HEK293 (cell line): Measurements from ENCODE around the gene MTMR12.

Source experiments
- ZNF366 ChIP-seq: fragments of 450-650 bp; formaldehyde crosslinking; conservative IDR thresholded peaks from 2 replicates; pipeline ENCODE4 v1.5.1; 2016; ENCODE audit warnings: missing biosample characterization, missing genetic modification characterization
- ZNF449 ChIP-seq: fragments of 450-650 bp; formaldehyde crosslinking; IDR thresholded peaks from 2 replicates; pipeline ENCODE4 v1.5.1; 2017; ENCODE audit warnings: missing biosample characterization, mild to moderate bottlenecking, missing genetic modification characterization, moderate library complexity
- ZNF837 ChIP-seq: fragments of 450-650 bp; formaldehyde crosslinking; IDR thresholded peaks from 2 replicates; pipeline ENCODE4 v1.5.1; 2016; ENCODE audit warnings: missing biosample characterization, missing genetic modification characterization

- no peak for TF ChIP-seq ZNF449 (tag by site-specific recombination)
- TF ChIP-seq ZNF837 (tag by site-specific recombination) = no peak
- no peak for TF ChIP-seq ZNF366 (tag by site-specific recombination)
Observed at GRCh38 chr5:32319392-32319791, 6.7 kb upstream of the MTMR12 start.
